SU-DHL-6 (cell line): Measurements from ENCODE around the gene CHRNE.

Source experiments
- H2AFZ ChIP-seq: fragments of 200-600 bp; sonication (generic); 2 replicates; pipeline ENCODE4 v1.6.1; 2014; ENCODE audit warnings: low read depth, mild to moderate bottlenecking, moderate library complexity, mixed read lengths, antibody characterized with exemption, low read length; ENCODE audit not compliant: severe bottlenecking
- H3F3A ChIP-seq: fragments of 200-600 bp; shearing (Covaris generic); 2 replicates; pipeline ENCODE4 v1.6.0; 2016; ENCODE audit warnings: antibody characterized with exemption, mild to moderate bottlenecking; ENCODE audit not compliant: insufficient read depth
- H3K27ac ChIP-seq: fragments of 200-600 bp; sonication (generic); 2 replicates; pipeline ENCODE4 v1.5.1; 2016; ENCODE audit warnings: low read depth, mild to moderate bottlenecking, low read length, moderate library complexity, mixed read lengths
- H3K27me3 ChIP-seq: fragments of 200-600 bp; sonication (generic), shearing (Covaris generic); 2 replicates; pipeline ENCODE4 v1.6.0; 2014; ENCODE audit warnings: mild to moderate bottlenecking, low read length
- H3K36me3 ChIP-seq: fragments of 200-600 bp; sonication (generic); 2 replicates; pipeline ENCODE4 v1.6.1; 2014; ENCODE audit warnings: mild to moderate bottlenecking, low read length, mixed read lengths
- H3K4me2 ChIP-seq: fragments of 300-600, 200-600 bp; shearing (Covaris generic), sonication (generic); 2 replicates; pipeline ENCODE4 v1.6.0; 2014; ENCODE audit warnings: low read length, low read depth, mild to moderate bottlenecking; ENCODE audit not compliant: poor library complexity, severe bottlenecking
- H3K4me3 ChIP-seq: fragments of 200-600 bp; sonication (generic); 2 replicates; pipeline ENCODE4 v1.5.1; 2014; ENCODE audit warnings: antibody characterized with exemption, low read length, mild to moderate bottlenecking, mixed read lengths; ENCODE audit not compliant: insufficient read depth, poor library complexity, severe bottlenecking
- H3K79me2 ChIP-seq: fragments of 200-600 bp; sonication (generic); 2 replicates; pipeline ENCODE4 v1.6.1; 2014; ENCODE audit warnings: mild to moderate bottlenecking, low read length, moderate library complexity; ENCODE audit not compliant: insufficient read depth
- H3K9ac ChIP-seq: fragments of 200-600 bp; sonication (generic); 2 replicates; pipeline ENCODE4 v1.7.0; 2014; ENCODE audit warnings: mild to moderate bottlenecking, low read length
- H3K9me2 ChIP-seq: fragments of 200-600 bp; sonication (generic); replicated peaks from 2 replicates; pipeline ENCODE4 v1.6.1; 2014; ENCODE audit warnings: low read length; ENCODE audit not compliant: insufficient read depth
- H3K9me3 ChIP-seq: fragments of 200-600 bp; sonication (generic); 2 replicates; pipeline ENCODE4 v1.6.1; 2014; ENCODE audit warnings: low read length, mixed read lengths; ENCODE audit not compliant: insufficient read depth
- H4K20me1 ChIP-seq: fragments of 200-600 bp; sonication (generic); 2 replicates; pipeline ENCODE4 v1.6.1; 2014; ENCODE audit warnings: low read depth, mild to moderate bottlenecking, antibody characterized with exemption, low read length, moderate library complexity, mixed read lengths
- CTCF ChIP-seq: fragments of 200-600 bp; sonication (generic); IDR thresholded peaks from one replicate; pipeline ENCODE4 v1.5.1; 2017; ENCODE audit warnings: antibody characterized with exemption, mild to moderate bottlenecking, low read length, moderate library complexity; ENCODE audit not compliant: insufficient read depth, poor library complexity, severe bottlenecking
- EZH2phosphoT487 ChIP-seq: fragments of 200-600 bp; sonication (generic), shearing (Covaris generic); conservative IDR thresholded peaks from 2 replicates; pipeline ENCODE4 v1.6.1; 2018; ENCODE audit warnings: mild to moderate bottlenecking, antibody characterized with exemption, low read length, moderate library complexity, mixed read lengths

The CHRNE gene

GRCh38 chr17:4899341-4900230 lies 3.3 kb downstream of the CHRNE start, which contains the start of gene C17orf107:
Gene C17orf107 (plus strand): TSS chr17:4899536. CDS start chr17:4899763, 227 bp downstream.
- H3K9ac ChIP-seq: peak within 1 kb of the TSS; percentile 53
- no peaks in the 10 kb centered on the region for H3K27me3 ChIP-seq
- no peaks in the 10 kb centered on the region for H3K9me3 ChIP-seq
- peak within 1 kb of the TSS; percentile 63 for H3K4me2 ChIP-seq
- H3K79me2 ChIP-seq: no peaks in the 10 kb centered on the region
- peak within 1 kb of the TSS; percentile 66 for H2AFZ ChIP-seq
- no peak within 1 kb of the TSS for H3K27ac ChIP-seq
- TF ChIP-seq EZH2phosphoT487: no peak
- no peaks in the 10 kb centered on the region for H3K9me2 ChIP-seq
- H3F3A ChIP-seq: peaks cover 5% of the 10 kb centered on the region; the same call in 1 of the 2 replicates
- H3K36me3 ChIP-seq: no peaks in the 10 kb centered on the region
- peak within 1 kb of the TSS; percentile 56 for H3K4me3 ChIP-seq
- H4K20me1 ChIP-seq: no peaks in the 10 kb centered on the region

- TF ChIP-seq EZH2phosphoT487 (no peak), CTCF (no peak)
- no peaks in the 10 kb centered on the region for H3K27me3 ChIP-seq
- no peaks in the 10 kb centered on the region for H4K20me1 ChIP-seq
- H3K4me2 ChIP-seq: peak overlapping the region; percentile 63
- peak overlapping the region; percentile 66 for H2AFZ ChIP-seq
- no peak overlapping the region for H3K27ac ChIP-seq
- no peaks in the 10 kb centered on the region for H3K79me2 ChIP-seq
- no peaks in the 10 kb centered on the region for H3K9me2 ChIP-seq
- H3F3A ChIP-seq: peaks cover 5% of the 10 kb centered on the region; the same call in 1 of the 2 replicates
- H3K4me3 ChIP-seq: peak overlapping the region; percentile 56
- no peaks in the 10 kb centered on the region for H3K9me3 ChIP-seq
- peak overlapping the region; percentile 53 for H3K9ac ChIP-seq
- no peaks in the 10 kb centered on the region for H3K36me3 ChIP-seq
These were observed 4.0 kb downstream of the CHRNE start for GRCh38 chr17:4898927-4899326.

GRCh38 chr17:4898351-4898750 lies 4.5 kb downstream of the CHRNE start:
- Histone ChIP-seq H3K9ac (no peak overlapping the region), H3F3A (peaks cover 5% of the 10 kb centered on the region; the same call in 1 of the 2 replicates), H3K9me3 (no peaks in the 10 kb centered on the region), H3K4me3 (no peak overlapping the region), H4K20me1 (no peaks in the 10 kb centered on the region), H3K36me3 (no peaks in the 10 kb centered on the region), H2AFZ (no peak overlapping the region), H3K27ac (no peak overlapping the region), H3K4me2 (no peak overlapping the region), H3K9me2 (no peaks in the 10 kb centered on the region), H3K79me2 (no peaks in the 10 kb centered on the region), H3K27me3 (no peaks in the 10 kb centered on the region)
- no peak for TF ChIP-seq EZH2phosphoT487
- no peak for TF ChIP-seq CTCF

- H3K27me3 ChIP-seq: no peaks in the 10 kb centered on the region
- no peak overlapping the region for H3K9ac ChIP-seq
- no peak overlapping the region for H2AFZ ChIP-seq
- no peak overlapping the region for H3K27ac ChIP-seq
- no peaks in the 10 kb centered on the region for H3K36me3 ChIP-seq
- no peak overlapping the region for H3K4me2 ChIP-seq
- H3K4me3 ChIP-seq: no peak overlapping the region
- H3F3A ChIP-seq: peaks cover 5% of the 10 kb centered on the region; the same call in 1 of the 2 replicates
- no peak for TF ChIP-seq EZH2phosphoT487
- no peak for TF ChIP-seq CTCF
- no peaks in the 10 kb centered on the region for H3K9me2 ChIP-seq
- H3K79me2 ChIP-seq: no peaks in the 10 kb centered on the region
- H3K9me3 ChIP-seq: no peaks in the 10 kb centered on the region
- H4K20me1 ChIP-seq: no peaks in the 10 kb centered on the region
These were observed 5.1 kb downstream of the CHRNE start for GRCh38 chr17:4897785-4898184.
